ENCODE results near the gene ZHX3.

GRCh38 chr20:41151134-41151869 lies 166.2 kb downstream of the ZHX3 start:
- no peak for TF ChIP-seq CTCF (conservative IDR thresholded peaks at IDR 0.05; ENCODE audit: low read depth, low read length)
- no peak for TF ChIP-seq RFX5 (IDR thresholded peaks at IDR 0.05; ENCODE audit: low read depth, low read length)
- TF ChIP-seq BHLHE40 (IDR thresholded peaks at IDR 0.05; ENCODE audit: low read depth, low read length) = no peak
- no peak for TF ChIP-seq POLR2A (IDR thresholded peaks at IDR 0.05; ENCODE audit: low read depth, low read length)
- TF ChIP-seq FOS (IDR thresholded peaks at IDR 0.05; ENCODE audit: low read depth, low read length) = no peak
- no peak for TF ChIP-seq CEBPB (IDR thresholded peaks at IDR 0.05; ENCODE audit: low read depth, low read length)
- TF ChIP-seq RCOR1 (IDR thresholded peaks at IDR 0.05; ENCODE audit: insufficient replicate concordance, low read length) = no peak
- no peak for TF ChIP-seq MAZ (IDR thresholded peaks at IDR 0.05; ENCODE audit: borderline replicate concordance, low read depth, low read length)
- TF ChIP-seq USF2 (IDR thresholded peaks at IDR 0.05; ENCODE audit: low read depth, low read length) = no peak
